Lung microvascular endothelial cell (primary cell): ENCODE measurements around the gene CYSTM1. TPM values are rescaled to one million over a fixed set of nuclear protein-coding genes. Genes with fewer than 3 reads are reported as not detected.
A peak's percentile ranks its signal among the peaks of the same experiment; 100 is the strongest.

ENCODE experiments used
- DNase-seq, 2 donors: peaks; one replicate each; pipeline versions ENCODE4 v3.0.0 to v3.0.0-alpha.2; 2010; ENCODE audit warnings: low read depth in 2 of 2
- total RNA-seq: library from RNA; depleted of rRNA; stranded (reverse); fragments of >200 nt; gene quantifications from 2 replicates; pipeline ENCODE4 v1.2.1, GENCODE V29; 2014

Gene CYSTM1
- 9.2 and 9.5 TPM in 2 replicates for total RNA-seq

GRCh38 chr5:140174465-140175366, at the start of gene CYSTM1:
Gene CYSTM1 (plus strand): TSS chr5:140175188. CDS start chr5:140194466, 19,278 bp downstream.
- peak; percentile 95 to 96 for DNase-seq

- DNase-seq, result no peak
These were observed 49.4 kb upstream of the CYSTM1 start, which contains the start of gene IGIP for GRCh38 chr5:140125637-140126036. Gene IGIP (plus strand): TSS chr5:140125937. CDS start chr5:140128477, 2,540 bp downstream.

GRCh38 chr5:140126315-140127012, 48.5 kb upstream of the CYSTM1 start:
- DNase-seq, result no peak

- DNase-seq, result no peak
These were observed 46.6 kb upstream of the CYSTM1 start for GRCh38 chr5:140128376-140128775.

GRCh38 chr5:140130949-140131733, 43.8 kb upstream of the CYSTM1 start:
- DNase-seq, result no peak

GRCh38 chr5:140131967-140132409, 43.0 kb upstream of the CYSTM1 start:
- peak; percentile 10 to 89 for DNase-seq

- no peak for DNase-seq
These were observed 41.3 kb upstream of the CYSTM1 start for GRCh38 chr5:140133514-140134167.

GRCh38 chr5:140134277-140134935, 40.6 kb upstream of the CYSTM1 start:
- no peak for DNase-seq

GRCh38 chr5:140135127-140135526, 39.9 kb upstream of the CYSTM1 start:
- no peak for DNase-seq

- no peak for DNase-seq
These were observed 38.4 kb upstream of the CYSTM1 start for GRCh38 chr5:140136624-140137023.

- DNase-seq, result no peak
These were observed 34.6 kb upstream of the CYSTM1 start for GRCh38 chr5:140140435-140140834.

GRCh38 chr5:140141241-140141640, 33.7 kb upstream of the CYSTM1 start:
- DNase-seq, result no peak

- no peak for DNase-seq
These were observed 32.7 kb upstream of the CYSTM1 start for GRCh38 chr5:140142246-140142645.

GRCh38 chr5:140142856-140143255, 32.1 kb upstream of the CYSTM1 start:
- DNase-seq, result no peak

- DNase-seq, result no peak
These were observed 31.3 kb upstream of the CYSTM1 start for GRCh38 chr5:140143521-140144258.

- no peak for DNase-seq
These were observed 29.7 kb upstream of the CYSTM1 start for GRCh38 chr5:140145256-140145655.

GRCh38 chr5:140145818-140146522, 29.0 kb upstream of the CYSTM1 start:
- DNase-seq, result peak; percentile 67 to 75

GRCh38 chr5:140146523-140146842, 28.5 kb upstream of the CYSTM1 start:
- no peak for DNase-seq

- DNase-seq, result no peak
These were observed 27.5 kb upstream of the CYSTM1 start for GRCh38 chr5:140147460-140147859.
